GM19238 (cell line): ENCODE results near the gene KRT80.
A peak's percentile ranks its signal among the peaks of the same experiment; 100 is the strongest.

Experiments
- DNase-seq: peaks from one replicate; pipeline ENCODE4 v3.0.0; 2011; ENCODE audit warnings: low spot score; ENCODE audit not compliant: insufficient read length

Gene KRT80

GRCh38 chr12:52156311-52156710, 35.5 kb downstream of the KRT80 start:
- no peak for DNase-seq

DNA sequence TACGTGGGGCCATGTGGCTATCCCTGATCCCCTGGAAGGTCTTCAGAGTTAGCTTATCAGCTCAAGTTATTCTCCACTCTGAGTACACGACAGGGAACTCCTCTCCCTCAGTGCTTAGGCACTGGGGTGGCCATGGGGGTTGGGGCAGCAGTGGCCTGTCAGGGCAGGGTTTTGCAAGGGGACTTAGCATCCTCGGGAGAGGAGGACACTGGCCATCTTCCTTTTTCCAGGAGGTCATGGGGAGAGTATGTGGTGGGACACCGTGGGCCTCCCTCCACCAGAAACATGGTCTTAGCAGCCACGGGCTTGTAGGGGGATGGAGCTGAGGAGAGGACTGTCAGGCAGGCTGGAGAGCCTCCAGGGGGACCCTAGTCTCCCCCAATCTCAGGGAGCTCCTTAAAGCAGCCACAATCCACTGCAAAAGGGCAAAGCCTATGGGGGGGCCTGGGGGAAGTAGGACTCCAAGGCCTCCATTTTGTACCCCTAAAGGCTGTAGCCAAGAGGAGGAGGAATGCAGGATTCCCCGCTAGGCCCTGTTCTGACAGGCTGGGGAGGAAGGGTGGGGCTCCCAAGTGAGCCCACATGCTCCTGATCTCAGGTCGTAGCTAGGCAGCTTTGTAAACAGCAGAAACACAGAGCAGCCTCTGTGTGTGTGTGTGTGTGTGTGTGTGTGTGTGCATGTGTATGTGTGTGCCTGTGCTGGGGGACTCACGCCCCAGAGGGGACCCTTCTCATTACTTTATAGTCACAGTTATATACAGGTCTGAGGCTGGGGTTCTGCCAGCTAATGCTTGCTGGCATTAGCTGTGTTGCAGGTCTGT, 36.6 kb downstream of the KRT80 start:
- DNase-seq: no peak

- no peak for DNase-seq
Observed at GRCh38 chr12:52152905-52153317, 38.9 kb downstream of the KRT80 start.

DNA sequence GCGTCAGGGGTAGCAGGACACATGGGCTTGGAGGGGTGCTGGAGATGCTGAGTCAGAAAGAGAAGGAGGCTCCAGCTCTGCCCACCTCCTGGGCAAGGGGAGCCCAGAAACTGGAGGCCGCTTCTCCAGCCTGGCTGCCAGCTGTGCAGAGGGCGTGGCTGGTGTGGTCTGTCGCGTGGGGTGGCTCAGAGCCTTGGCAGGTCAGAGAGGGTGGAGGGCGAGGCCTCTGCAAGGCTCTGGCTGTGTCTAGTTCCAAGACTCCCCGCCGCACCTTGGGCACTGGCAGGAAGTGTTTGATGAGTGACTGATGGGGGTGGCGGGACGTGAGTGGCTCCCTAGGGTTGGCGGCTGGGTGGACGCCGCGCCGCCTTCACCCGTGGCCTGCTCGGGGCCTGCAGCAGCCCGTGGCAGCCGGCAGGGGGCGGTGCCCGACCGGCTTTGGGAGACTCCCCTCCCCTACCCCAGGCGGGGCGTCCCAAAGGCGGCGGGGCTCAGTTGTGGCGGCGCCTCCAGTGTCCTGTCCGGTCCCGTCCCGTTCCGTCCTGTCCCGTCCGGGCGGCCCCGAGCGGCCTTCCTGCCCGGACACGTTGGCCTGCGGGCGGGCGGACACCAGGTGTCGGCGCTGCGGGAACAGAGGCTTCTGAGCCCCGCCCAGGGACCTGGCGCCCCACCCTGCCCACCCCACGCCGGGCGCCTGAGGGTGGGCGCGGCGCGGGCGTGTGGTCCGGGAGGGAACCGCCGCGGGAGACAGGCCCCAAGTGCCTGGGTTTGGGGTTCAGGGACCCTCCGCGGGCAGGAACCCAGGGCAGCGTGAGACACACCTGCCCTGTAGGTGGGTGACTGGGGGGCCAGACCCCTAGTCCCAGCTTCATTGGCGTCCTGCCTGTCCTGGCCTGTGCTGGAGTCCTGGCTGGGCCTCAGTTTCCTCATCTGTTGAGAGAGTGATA, 39.7 kb downstream of the KRT80 start:
- peak; percentile 62 for DNase-seq

- DNase-seq: no peak
Observed at GRCh38 chr12:52151153-52151836, 40.5 kb downstream of the KRT80 start.

GRCh38 chr12:52149651-52150241, 42.1 kb downstream of the KRT80 start:
- no peak for DNase-seq

DNA sequence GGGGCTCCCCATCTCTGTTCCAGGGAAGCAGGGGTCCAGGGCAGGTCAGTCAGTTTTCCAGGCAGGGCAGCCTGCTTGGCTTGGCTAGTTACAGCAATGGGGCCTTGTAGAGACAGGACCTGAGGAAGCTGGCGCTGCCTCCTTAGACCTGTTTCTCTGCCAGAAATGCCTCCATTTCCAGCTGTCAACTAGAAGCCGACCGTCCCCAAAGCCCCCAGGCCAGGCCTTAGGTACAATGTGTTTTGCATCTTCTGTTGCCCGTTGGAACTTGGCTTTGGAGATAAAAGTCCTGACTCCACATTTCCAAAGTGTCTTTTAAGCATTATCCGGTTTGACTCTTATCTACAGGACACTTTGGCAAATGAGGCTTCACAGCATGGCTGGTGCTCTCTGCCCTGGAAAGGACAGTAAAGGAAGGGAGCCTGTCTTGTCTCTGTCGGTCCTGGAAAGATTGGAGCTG, 42.6 kb downstream of the KRT80 start:
- DNase-seq: no peak

DNA sequence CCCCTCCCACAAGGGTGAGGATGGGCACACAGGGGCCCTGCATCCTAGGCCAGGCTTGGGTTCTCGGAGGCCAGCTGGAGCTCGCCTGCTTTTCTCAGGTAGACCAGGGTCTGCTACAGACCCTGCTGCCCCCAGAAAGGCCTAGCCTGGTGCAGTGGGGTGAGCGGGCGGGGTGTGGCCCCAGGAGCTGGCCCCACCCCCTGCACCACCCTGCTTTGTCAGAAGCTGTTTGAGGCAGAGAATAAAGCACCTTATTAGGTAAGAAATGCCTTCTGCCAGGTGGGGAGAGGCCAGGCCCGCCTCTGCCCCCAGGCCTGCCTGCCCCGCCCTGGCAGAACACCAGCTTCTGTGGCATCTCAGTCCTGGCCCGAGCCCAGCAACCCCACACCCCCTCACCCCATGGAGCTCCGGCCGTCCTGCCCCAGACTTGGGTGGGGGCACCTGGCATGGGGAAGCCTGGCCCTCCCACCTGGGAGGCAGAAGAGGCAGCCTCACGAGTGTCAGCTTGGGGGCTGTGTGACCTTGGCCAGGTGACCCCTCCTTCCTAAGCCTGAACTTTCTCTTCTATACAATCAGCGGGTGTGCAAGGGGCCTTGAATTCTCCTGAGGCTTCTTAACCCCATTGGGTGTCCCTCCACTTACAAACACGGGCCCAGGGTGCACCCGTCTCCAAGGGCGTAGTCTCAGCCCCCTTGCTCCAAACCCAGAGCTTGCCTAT, 43.2 kb downstream of the KRT80 start:
- no peak for DNase-seq

- DNase-seq: no peak
Observed at GRCh38 chr12:52147964-52148463, 43.8 kb downstream of the KRT80 start.

GRCh38 chr12:52147367-52147963, 44.3 kb downstream of the KRT80 start:
- no peak for DNase-seq

GRCh38 chr12:52146822-52147366, 44.9 kb downstream of the KRT80 start:
- no peak for DNase-seq

DNA sequence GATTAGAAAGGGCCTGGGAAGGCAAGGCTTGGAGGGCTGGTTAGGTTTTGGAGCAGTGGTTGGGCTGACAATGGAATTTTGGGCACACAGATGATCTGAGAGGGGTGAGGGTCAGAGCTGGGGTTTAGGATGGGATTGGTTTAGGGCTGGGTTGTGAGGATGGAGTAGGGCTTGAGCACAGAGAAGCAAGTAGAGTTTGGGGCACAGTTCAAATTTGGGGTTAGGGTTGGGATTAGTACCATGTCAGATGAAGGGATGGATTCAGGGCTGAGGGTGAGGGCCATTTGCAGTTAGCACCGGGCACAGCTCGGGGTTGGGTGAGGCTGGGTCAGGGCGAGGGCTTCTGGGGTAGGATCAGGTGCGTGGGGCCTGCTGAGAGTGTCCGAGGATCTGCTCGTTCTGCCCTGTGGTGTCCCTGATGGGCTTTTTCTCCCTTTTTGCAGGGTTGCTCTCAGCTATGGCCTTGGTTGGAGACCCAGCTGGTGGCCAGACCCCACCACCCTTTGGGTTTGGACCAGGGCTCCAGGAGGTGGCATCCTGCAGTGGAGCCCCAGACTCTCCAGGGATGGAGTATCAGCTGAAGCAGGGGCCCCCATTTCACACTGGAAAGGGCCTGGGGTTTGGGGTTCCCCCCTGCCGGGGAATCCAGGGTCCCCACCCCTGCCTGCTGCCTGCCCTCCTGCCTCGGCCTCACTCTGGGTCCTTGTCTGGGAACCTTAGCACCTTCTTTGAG, 45.6 kb downstream of the KRT80 start:
- DNase-seq: no peak

DNA sequence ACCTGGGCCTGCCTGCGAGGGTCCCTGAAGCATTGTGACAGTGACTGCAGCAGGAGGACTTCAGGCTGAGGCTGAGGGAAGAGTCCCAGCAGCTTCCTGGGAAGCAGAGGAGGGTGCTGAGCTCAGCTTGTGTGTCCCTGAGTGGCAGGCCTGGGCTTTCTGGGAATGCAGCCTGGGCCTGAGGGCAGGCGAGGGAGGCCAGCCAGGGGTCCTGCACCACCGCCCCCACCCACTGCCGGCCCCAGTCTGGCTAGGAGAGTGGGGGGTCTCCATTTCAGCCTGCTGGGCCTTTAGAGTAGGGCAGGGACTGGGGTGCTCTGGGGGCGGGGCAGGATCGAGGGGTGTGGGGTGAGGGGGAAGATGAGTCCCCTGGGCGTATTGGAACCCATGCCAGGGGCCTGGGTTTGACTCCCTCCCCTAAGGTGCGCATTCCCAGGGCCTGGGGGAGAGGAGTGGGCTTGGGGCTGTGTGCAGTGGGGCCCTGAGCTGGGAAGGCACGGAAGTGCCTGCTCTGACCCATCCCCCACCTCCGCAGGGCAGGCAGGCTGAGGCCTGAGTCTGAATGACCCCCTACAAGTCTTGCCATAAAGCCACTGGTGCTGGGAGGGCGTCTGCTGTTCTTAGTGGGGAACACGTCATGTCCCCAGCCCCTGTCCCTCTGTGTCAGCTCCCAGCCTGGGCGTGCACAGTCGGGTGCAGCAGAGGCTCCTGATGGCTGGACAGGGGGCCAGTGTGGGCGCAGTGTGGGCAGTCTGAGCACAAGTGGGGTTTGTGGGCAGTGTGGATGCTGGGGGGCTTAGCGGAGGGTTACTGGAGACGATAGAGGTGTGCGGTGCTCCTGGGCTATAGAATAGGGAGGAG, 46.4 kb downstream of the KRT80 start:
- no peak for DNase-seq

DNA sequence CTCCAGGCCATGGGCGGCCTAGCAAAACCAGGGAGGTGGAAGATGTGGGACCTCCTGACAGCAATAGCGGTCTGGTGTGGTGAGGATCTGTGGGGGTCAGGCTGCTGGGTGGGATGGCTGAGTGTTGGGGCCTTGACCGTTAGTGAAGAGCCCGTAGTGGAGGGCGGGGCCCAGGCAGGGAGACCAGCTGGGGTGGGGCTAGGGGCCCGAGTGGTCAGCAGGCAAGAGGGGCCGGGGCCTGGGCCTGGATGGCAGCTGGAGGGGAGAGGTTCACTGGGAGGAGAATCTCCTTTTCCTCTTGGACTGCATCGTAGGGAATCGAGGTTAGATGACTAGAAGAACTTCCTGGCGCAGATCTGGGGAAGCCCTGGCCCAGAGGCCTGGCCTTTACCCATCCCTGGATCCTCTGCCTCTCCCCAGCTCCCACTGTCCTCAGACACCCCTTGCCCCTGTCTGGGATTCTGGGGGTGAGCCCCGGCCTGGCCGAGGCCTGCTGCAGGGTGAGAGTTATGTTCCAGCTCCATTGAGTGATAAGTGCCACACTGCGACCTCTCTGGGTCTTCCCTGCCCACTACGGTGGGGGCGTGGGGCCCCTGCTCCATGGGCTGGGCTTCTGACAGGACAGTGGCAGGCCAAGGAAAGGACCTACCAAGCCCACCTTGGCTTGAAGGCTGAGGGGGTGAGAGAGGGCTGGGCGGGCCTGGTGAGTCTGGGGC, 47.1 kb downstream of the KRT80 start:
- DNase-seq: no peak

GRCh38 chr12:52142431-52142830, 49.4 kb downstream of the KRT80 start:
- no peak for DNase-seq

DNA sequence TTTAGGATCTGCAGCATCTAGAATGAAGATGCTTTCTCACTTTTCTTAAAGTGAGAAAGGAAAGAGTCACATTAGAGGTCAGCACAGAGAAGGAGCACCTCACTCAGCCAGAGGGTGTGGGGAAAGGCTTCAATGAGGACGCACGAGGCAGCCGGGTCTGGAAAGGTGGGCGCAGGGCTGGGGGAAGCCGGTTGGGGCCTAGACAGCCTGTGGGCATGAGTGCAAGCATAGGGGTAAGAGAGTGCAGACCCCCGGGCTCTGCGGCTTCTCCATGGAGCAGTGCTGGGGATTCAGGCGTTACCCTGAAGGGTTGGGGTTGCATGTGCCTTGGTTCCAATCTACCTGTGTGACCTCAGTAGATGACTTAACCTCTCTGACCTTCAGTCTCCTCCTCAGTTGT, 49.9 kb downstream of the KRT80 start:
- DNase-seq: no peak

DNA sequence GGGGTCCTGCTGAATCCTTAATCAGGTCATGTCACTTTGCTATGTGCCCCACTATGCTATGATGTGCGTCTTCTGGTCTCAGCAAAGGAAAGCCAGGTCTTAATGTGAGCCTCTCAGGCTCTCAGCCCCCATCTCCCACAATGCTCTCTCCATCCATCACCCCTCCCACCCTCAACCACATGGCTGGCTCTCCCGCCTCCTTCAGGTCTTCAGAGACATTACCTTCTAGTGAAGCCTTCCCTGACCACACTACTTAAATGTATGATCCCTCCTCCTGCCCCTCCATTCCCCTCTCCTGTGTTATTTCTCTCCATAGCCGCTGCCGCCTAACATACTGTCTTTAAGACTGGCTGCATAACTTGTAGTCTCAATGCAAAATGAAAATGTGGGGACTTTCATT, 50.5 kb downstream of the KRT80 start:
- no peak for DNase-seq
